GM21515 (cell line): Measurements from ENCODE around the gene SLC25A21.
"Not testable (repeated sequence)": the region's sequence is repeated elsewhere in the genome, so short reads cannot be mapped to it uniquely, and the experiment has no call there.

Experiments
- ATAC-seq: cut with Tn5 transposase; IDR thresholded peaks from one replicate; pipeline ENCODE4 v1.9.1; 2021; ENCODE audit not compliant: unreplicated experiment

SLC25A21 gene

GRCh38 chr14:37187294-37187693 is 14.9 kb upstream of the SLC25A21 start:
- ATAC-seq, result no peak

GRCh38 chr14:37186865-37187264 is 14.5 kb upstream of the SLC25A21 start:
- ATAC-seq, result no peak

GRCh38 chr14:37185670-37186069 is 13.3 kb upstream of the SLC25A21 start:
- ATAC-seq, result no peak

- ATAC-seq, result not testable (repeated sequence)
These were observed 12.1 kb upstream of the SLC25A21 start for GRCh38 chr14:37184520-37184919.

- ATAC-seq, result no peak
These were observed 9.0 kb upstream of the SLC25A21 start for GRCh38 chr14:37181441-37181840.

- not testable (repeated sequence) for ATAC-seq
These were observed 8.5 kb upstream of the SLC25A21 start for GRCh38 chr14:37180886-37181285.

GRCh38 chr14:37179896-37180502 is 7.6 kb upstream of the SLC25A21 start:
- no peak for ATAC-seq

GRCh38 chr14:37172936-37173614 is 669 bp upstream of the SLC25A21 start:
- ATAC-seq, result no peak

- no peak for ATAC-seq
These were observed 755 bp downstream of the SLC25A21 start for GRCh38 chr14:37171678-37172023.

- no peak for ATAC-seq
These were observed 1.4 kb downstream of the SLC25A21 start for GRCh38 chr14:37170993-37171392.

GRCh38 chr14:37170237-37170636 is 2.2 kb downstream of the SLC25A21 start:
- ATAC-seq, result no peak

- ATAC-seq, result no peak
These were observed 3.7 kb downstream of the SLC25A21 start for GRCh38 chr14:37168721-37169120.

- no peak for ATAC-seq
These were observed 5.0 kb downstream of the SLC25A21 start for GRCh38 chr14:37167151-37168047.

- ATAC-seq, result no peak
These were observed 6.6 kb downstream of the SLC25A21 start for GRCh38 chr14:37165794-37166193.

- ATAC-seq, result not testable (repeated sequence)
These were observed 10.1 kb downstream of the SLC25A21 start for GRCh38 chr14:37162307-37162706.

- ATAC-seq, result no peak
These were observed 14.4 kb downstream of the SLC25A21 start for GRCh38 chr14:37157987-37158386.

- ATAC-seq, result no peak
These were observed 18.9 kb downstream of the SLC25A21 start for GRCh38 chr14:37153483-37153882.

GRCh38 chr14:37153005-37153404 is 19.4 kb downstream of the SLC25A21 start:
- ATAC-seq, result no peak

GRCh38 chr14:37150414-37150813 is 22.0 kb downstream of the SLC25A21 start:
- no peak for ATAC-seq

GRCh38 chr14:37147310-37147880 is 25.0 kb downstream of the SLC25A21 start:
- ATAC-seq, result no peak

- ATAC-seq, result not testable (repeated sequence)
These were observed 26.0 kb downstream of the SLC25A21 start for GRCh38 chr14:37146438-37146837.
